CD8-positive, alpha-beta memory T cell (primary cell): Measurements from ENCODE around the gene CEP85. TPM values are rescaled to one million over a fixed set of nuclear protein-coding genes. Genes with fewer than 3 reads are reported as not detected.
A peak's percentile ranks its signal among the peaks of the same experiment; 100 is the strongest.
"Not testable (repeated sequence)": the region's sequence is repeated elsewhere in the genome, so short reads cannot be mapped to it uniquely, and the experiment has no call there.

Experiments used
- CTCF ChIA-PET: fragments of 350-600 bp; sonication (Branson Sonifier 250); formaldehyde crosslinking; loops from one replicate; lab custom pipeline; 2021; ENCODE audit warnings: antibody characterized with exemption; lab: Charles Lee
- POLR2A ChIA-PET: fragments of 350-600 bp; sonication (Branson Sonifier 250); formaldehyde crosslinking; loops from one replicate; lab custom pipeline; 2021; ENCODE audit warnings: antibody characterized with exemption; lab: Charles Lee
- DNase-seq, 5 donors: peaks; one replicate each; pipeline versions ENCODE4 v3.0.0 to v3.0.0-alpha.2; 2020 to 2022; ENCODE audit warnings: mixed read lengths in 1 of 5
- H3K27ac ChIP-seq: one replicate; pipeline ENCODE4 v1.7.0; 2013; ENCODE audit warnings: low read depth, mild to moderate bottlenecking, low read length, moderate library complexity
- H3K27me3 ChIP-seq: 2 replicates; pipeline ENCODE4 v1.7.0; 2013; ENCODE audit warnings: low read length, mild to moderate bottlenecking; ENCODE audit not compliant: insufficient read depth, poor library complexity, severe bottlenecking
- H3K36me3 ChIP-seq: 2 replicates; pipeline ENCODE4 v1.7.0; 2013; ENCODE audit warnings: mild to moderate bottlenecking, low read length, moderate library complexity; ENCODE audit not compliant: insufficient read depth
- H3K4me1 ChIP-seq: 2 replicates; pipeline ENCODE4 v1.7.0; 2013; ENCODE audit warnings: mild to moderate bottlenecking, low read length, moderate library complexity; ENCODE audit not compliant: insufficient read depth
- H3K4me3 ChIP-seq: 2 replicates; pipeline ENCODE4 v1.7.0; 2013; ENCODE audit warnings: mild to moderate bottlenecking, low read length
- H3K9me3 ChIP-seq: 2 replicates; pipeline ENCODE4 v1.7.0; 2013; ENCODE audit warnings: mild to moderate bottlenecking, low read length
- H3K27ac Mint-ChIP-seq, 8 donors: one replicate each; pipeline ENCODE4 v1.8.0; 2020 to 2021; ENCODE audit warnings: mixed read lengths in 8 of 8, mild to moderate bottlenecking in 6 of 8, inconsistent platforms in 3 of 8, moderate library complexity in 3 of 8
- H3K27me3 Mint-ChIP-seq, 2 donors: one replicate each; pipeline ENCODE4 v1.8.0; 2020 to 2021; ENCODE audit warnings: mixed read lengths in 2 of 2, mild to moderate bottlenecking in 1 of 2, moderate library complexity in 1 of 2
- H3K36me3 Mint-ChIP-seq, 3 donors: one replicate each; pipeline ENCODE4 v1.8.0; 2020 to 2021; ENCODE audit warnings: mixed read lengths in 3 of 3, inconsistent platforms in 1 of 3, mild to moderate bottlenecking in 1 of 3
- H3K4me1 Mint-ChIP-seq, 3 donors: one replicate each; pipeline ENCODE4 v1.8.0; 2020 to 2021; ENCODE audit warnings: mixed read lengths in 3 of 3, inconsistent platforms in 1 of 3, mild to moderate bottlenecking in 1 of 3
- H3K4me3 Mint-ChIP-seq, 7 donors: one replicate each; pipeline ENCODE4 v1.8.0; 2020 to 2021; ENCODE audit warnings: mixed read lengths in 7 of 7, mild to moderate bottlenecking in 6 of 7, moderate library complexity in 4 of 7, inconsistent platforms in 2 of 7
- H3K9me3 Mint-ChIP-seq, 5 donors: one replicate each; pipeline ENCODE4 v1.8.0; 2020 to 2022; ENCODE audit warnings: mixed read lengths in 5 of 5, mild to moderate bottlenecking in 3 of 5, moderate library complexity in 2 of 5, inconsistent platforms in 1 of 5
- polyA plus RNA-seq: library from polyadenylated mRNA; unstranded; fragments of 300-500 nt; fragmentation: Illumina TruSeq; gene quantifications from one replicate; pipeline ENCODE4 v1.2.3, GENCODE V29; 2021
- total RNA-seq, 2 experiments: library from RNA; stranded (reverse); gene quantifications; one replicate each; pipeline ENCODE4 v1.2.3, GENCODE V29; 2021

CEP85 gene
- total and polyA plus RNA-seq, 3 experiments from 2014 or later: 7.7 to 29.7 (median 28.8) TPM

DNA sequence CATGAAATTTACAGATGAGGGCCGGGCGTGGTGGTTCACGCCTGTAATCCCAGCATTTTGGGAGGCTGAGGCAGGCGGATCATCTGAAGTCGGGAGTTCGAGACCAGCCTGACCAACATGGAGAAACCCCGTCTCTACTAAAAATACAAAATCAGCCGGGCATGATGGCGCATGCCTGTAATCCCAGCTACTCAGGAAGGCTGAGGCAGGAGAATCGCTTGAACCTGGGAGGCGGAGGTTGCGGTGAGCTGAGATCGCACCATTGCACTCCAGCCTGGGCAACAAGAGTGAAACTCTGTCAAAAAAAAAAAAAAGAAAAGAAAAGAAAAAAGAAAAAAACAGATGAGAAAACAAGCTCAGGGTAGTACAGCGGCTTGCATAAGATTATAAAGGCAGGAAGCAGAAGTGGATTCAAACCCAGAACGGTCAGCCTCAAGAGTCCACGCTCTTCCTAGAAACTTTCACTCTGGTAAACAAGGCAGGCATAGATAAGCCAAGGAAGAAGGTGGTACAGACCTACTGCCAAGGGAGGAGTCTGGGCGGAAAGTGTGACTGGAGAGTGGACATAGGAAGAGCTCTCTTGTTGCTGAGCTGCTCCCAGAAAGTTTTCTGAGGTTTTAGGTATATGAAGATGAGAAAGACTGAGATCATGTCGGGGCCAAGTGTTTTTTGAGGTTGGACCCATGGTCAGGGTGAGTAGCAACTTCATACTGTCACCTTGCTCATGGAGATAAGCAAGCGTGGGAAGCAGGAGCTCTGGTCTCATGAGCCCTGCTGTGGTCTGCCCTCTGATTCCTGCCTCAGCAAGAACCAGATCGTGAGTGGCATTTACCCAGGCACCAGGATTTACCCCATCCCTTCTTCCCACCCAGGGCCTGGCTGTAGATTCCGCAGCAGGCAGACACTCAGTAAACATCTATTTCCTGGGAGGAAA, 74.2 kb downstream of the CEP85 start:
- H3K36me3 Mint-ChIP-seq, H3K27me3 ChIP-seq, H3K9me3 ChIP-seq, H3K9me3 Mint-ChIP-seq, H3K27me3 Mint-ChIP-seq, DNase-seq, H3K36me3 ChIP-seq: not testable (repeated sequence)
- Mint-ChIP-seq H3K27ac (peak overlapping the region; percentile 52 to 93 (median 84)), H3K4me1 (peaks cover 34 to 38% (median 36%) of the 10 kb centered on the region in 3 donors), H3K4me3 (peak overlapping the region; percentile 16 to 97 (median 61))
- H3K4me3 ChIP-seq: peak overlapping the region; percentile 17
- ChIA-PET POLR2A (interaction anchor here (0.6 to 2.7 kb wide), 4 partner anchors 10 to 124 kb away, joined by 3 to 28 read pairs (median 11); partner anchors contain the start of genes CD52 and DHDDS), CTCF (interaction anchor here (0.8 to 32.6 kb wide), 5 partner anchors 11 to 69 kb away, joined by 3 to 840 read pairs (median 4); partner anchors contain the start of genes CD52 and SH3BGRL3)
- peaks cover 35% of the 10 kb centered on the region for H3K4me1 ChIP-seq
- H3K27ac ChIP-seq: peak overlapping the region; percentile 62

DNA sequence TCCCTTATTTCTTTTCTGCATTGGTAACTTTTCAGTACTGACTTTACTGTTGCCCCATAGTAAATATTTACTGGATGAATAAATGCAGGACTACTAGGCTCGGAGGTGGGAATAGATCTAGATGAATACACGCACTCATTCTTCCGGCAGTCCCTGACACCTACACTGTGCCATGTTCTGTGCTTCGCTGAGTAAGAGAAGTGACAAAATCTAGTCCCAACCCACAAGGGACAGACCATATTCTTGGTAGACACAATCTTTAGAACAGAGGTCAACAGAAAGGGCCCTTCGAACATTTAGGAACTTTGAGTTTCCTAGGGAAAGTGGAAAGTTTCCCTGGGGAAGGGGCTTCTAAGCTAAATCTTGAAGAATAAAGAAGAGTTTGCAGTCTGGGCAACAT, 80.5 kb downstream of the CEP85 start:
- Histone ChIP-seq H3K27me3 (no peaks in the 10 kb centered on the region), H3K27ac (no peak overlapping the region), H3K36me3 (no peaks in the 10 kb centered on the region), H3K4me3 (no peak overlapping the region), H3K4me1 (peaks cover 42% of the 10 kb centered on the region), H3K9me3 (no peaks in the 10 kb centered on the region)
- ChIA-PET POLR2A (interaction anchor here (10.4 kb wide), 1 partner anchor 27 kb away, joined by 287 read pairs; no protein-coding TSS in a partner anchor), CTCF (interaction anchor here (0.8 to 32.6 kb wide), 9 partner anchors 8 to 172 kb away, joined by 3 to 840 read pairs (median 4); partner anchors contain the start of genes CEP85, SH3BGRL3 and UBXN11)
- Mint-ChIP-seq H3K4me3 (peak overlapping the region; percentile 61 to 83 (median 76)), H3K27me3 (peaks cover 0 to 2% of the 10 kb centered on the region in 2 donors), H3K4me1 (peaks cover 52 to 56% (median 55%) of the 10 kb centered on the region in 3 donors), H3K9me3 (no peaks in the 10 kb centered on the region), H3K36me3 (peaks cover 0 to 17% (median 6%) of the 10 kb centered on the region in 3 donors), H3K27ac (peak overlapping the region in 7 of 8 donors; percentile 39 to 95 (median 90))
- no peak for DNase-seq

GRCh38 chr1:26315874-26316850, 82.2 kb downstream of the CEP85 start:
- no peaks in the 10 kb centered on the region for H3K9me3 ChIP-seq
- peaks cover 64 to 71% (median 67%) of the 10 kb centered on the region in 3 donors for H3K4me1 Mint-ChIP-seq
- peaks cover 12% of the 10 kb centered on the region for H3K36me3 ChIP-seq
- CTCF ChIA-PET: interaction anchor here (0.9 to 32.6 kb wide), 8 partner anchors 8 to 173 kb away, joined by 3 to 840 read pairs (median 5); partner anchors contain the start of genes SH3BGRL3 and UBXN11
- H3K27ac ChIP-seq: peak overlapping the region; percentile 52
- H3K36me3 Mint-ChIP-seq: peaks cover 2 to 29% (median 9%) of the 10 kb centered on the region in 3 donors
- peak overlapping the region; percentile 46 to 97 (median 89) for H3K4me3 Mint-ChIP-seq
- DNase-seq: no peak
- peak overlapping the region; percentile 14 to 94 (median 71) for H3K27ac Mint-ChIP-seq
- H3K4me1 ChIP-seq: peaks cover 54% of the 10 kb centered on the region
- no peaks in the 10 kb centered on the region for H3K27me3 ChIP-seq
- POLR2A ChIA-PET: interaction anchor here (0.6 to 10.4 kb wide), 4 partner anchors 28 to 45 kb away, joined by 3 to 287 read pairs (median 54); partner anchors contain the start of gene SH3BGRL3
- H3K27me3 Mint-ChIP-seq: peaks cover 0 to 2% of the 10 kb centered on the region in 2 donors
- no peak overlapping the region for H3K4me3 ChIP-seq
- no peaks in the 10 kb centered on the region for H3K9me3 Mint-ChIP-seq

- Mint-ChIP-seq H3K4me3 (peak overlapping the region; percentile 81 to 99 (median 92)), H3K9me3 (no peaks in the 10 kb centered on the region), H3K4me1 (peaks cover 67 to 77% (median 69%) of the 10 kb centered on the region in 3 donors), H3K36me3 (peaks cover 6 to 38% (median 15%) of the 10 kb centered on the region in 3 donors), H3K27me3 (peaks cover 0 to 2% of the 10 kb centered on the region in 2 donors), H3K27ac (peak overlapping the region in 7 of 8 donors; percentile 55 to 96 (median 89))
- ChIA-PET POLR2A (interaction anchor here (0.6 to 10.4 kb wide), 6 partner anchors 10 to 47 kb away, joined by 3 to 287 read pairs (median 11); partner anchors contain the start of genes SH3BGRL3 and UBXN11), CTCF (interaction anchor here (1.0 to 32.6 kb wide), 9 partner anchors 8 to 172 kb away, joined by 3 to 840 read pairs (median 5); partner anchors contain the start of genes C1orf232, SH3BGRL3, UBXN11 and ZNF593)
- peaks cover 64% of the 10 kb centered on the region for H3K4me1 ChIP-seq
- H3K27me3 ChIP-seq: no peaks in the 10 kb centered on the region
- no peak for DNase-seq
- peak overlapping the region; percentile 93 for H3K4me3 ChIP-seq
- peaks cover 20% of the 10 kb centered on the region for H3K36me3 ChIP-seq
- peak overlapping the region; percentile 52 for H3K27ac ChIP-seq
- H3K9me3 ChIP-seq: no peaks in the 10 kb centered on the region
Observed at GRCh38 chr1:26317146-26317545, 83.1 kb downstream of the CEP85 start.

GRCh38 chr1:26317612-26318337, 83.8 kb downstream of the CEP85 start, which contains the start of gene CD52:
Gene CD52 (plus strand): TSS chr1:26317958. CDS start chr1:26318018, 60 bp downstream.
- Mint-ChIP-seq H3K4me3 (peak within 1 kb of the TSS; percentile 81 to 99 (median 92)), H3K27me3 (peaks cover 0 to 2% of the 10 kb centered on the region in 2 donors), H3K9me3 (no peaks in the 10 kb centered on the region), H3K36me3 (peaks cover 8 to 44% (median 15%) of the 10 kb centered on the region in 3 donors), H3K27ac (peak within 1 kb of the TSS; percentile 55 to 96 (median 90)), H3K4me1 (peaks cover 72 to 84% (median 75%) of the 10 kb centered on the region in 3 donors)
- ChIA-PET POLR2A (interaction anchor here (0.5 to 10.4 kb wide), 8 partner anchors 10 to 266 kb away, joined by 3 to 287 read pairs (median 5); partner anchors contain the start of genes SH3BGRL3 and UBXN11), CTCF (interaction anchor here (1.0 to 32.6 kb wide), 14 partner anchors 9 to 173 kb away, joined by 3 to 840 read pairs (median 4); partner anchors contain the start of genes C1orf232, CEP85, LIN28A and SH3BGRL3)
- H3K4me3 ChIP-seq: peak within 1 kb of the TSS; percentile 93
- no peaks in the 10 kb centered on the region for H3K27me3 ChIP-seq
- H3K4me1 ChIP-seq: peaks cover 70% of the 10 kb centered on the region
- peak; percentile 45 to 87 (median 67) for DNase-seq
- H3K9me3 ChIP-seq: no peaks in the 10 kb centered on the region
- H3K36me3 ChIP-seq: peaks cover 27% of the 10 kb centered on the region
- H3K27ac ChIP-seq: peak within 1 kb of the TSS; percentile 71

DNA sequence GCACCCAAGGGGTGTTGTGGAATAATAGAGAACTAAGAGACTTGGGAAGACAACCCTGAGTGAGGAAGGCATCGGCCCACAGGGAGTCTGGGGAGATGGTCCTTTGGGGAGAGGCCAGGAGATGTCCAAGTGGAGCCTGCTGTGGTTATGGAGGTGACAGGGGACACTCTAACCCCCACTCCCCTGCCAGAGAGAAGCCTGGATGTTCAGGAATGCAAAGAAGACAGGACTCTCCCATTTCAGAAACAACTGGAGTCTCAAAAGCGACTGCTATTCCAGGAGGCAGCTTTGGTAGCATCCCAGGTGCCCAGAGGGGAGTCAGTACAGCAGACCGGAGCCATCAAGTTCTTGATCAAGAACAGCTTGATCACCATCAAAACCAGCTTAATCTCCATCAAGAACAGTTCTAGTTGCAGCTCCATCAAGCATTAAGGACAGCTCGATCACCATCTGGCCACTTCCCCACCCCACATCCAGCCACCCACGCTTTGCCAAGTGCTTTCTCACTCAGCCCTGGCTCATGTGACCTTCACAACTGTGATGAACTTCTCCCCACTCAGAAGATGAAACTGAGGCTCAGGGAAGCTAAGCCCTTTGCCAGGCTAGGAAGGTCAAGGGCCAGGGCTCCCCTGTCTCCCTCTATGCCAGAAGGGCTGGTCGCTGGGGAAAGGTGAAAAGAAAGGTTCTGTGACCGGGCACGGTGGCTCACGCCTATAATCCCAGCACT, 84.5 kb downstream of the CEP85 start:
- peaks cover 13 to 51% (median 15%) of the 10 kb centered on the region in 3 donors for H3K36me3 Mint-ChIP-seq
- no peaks in the 10 kb centered on the region for H3K9me3 Mint-ChIP-seq
- DNase-seq: no peak

More for the DNA sequence above, 84.5 kb downstream of the CEP85 start:
- POLR2A ChIA-PET: interaction anchor here (0.5 to 10.4 kb wide), 8 partner anchors 11 to 267 kb away, joined by 3 to 287 read pairs (median 5); partner anchors contain the start of genes SH3BGRL3 and UBXN11
- Histone ChIP-seq H3K27me3 (no peaks in the 10 kb centered on the region), H3K4me3 (peak overlapping the region; percentile 93), H3K4me1 (peaks cover 74% of the 10 kb centered on the region), H3K36me3 (peaks cover 34% of the 10 kb centered on the region), H3K9me3 (no peaks in the 10 kb centered on the region), H3K27ac (peak overlapping the region; percentile 71)
- H3K4me1 Mint-ChIP-seq: peaks cover 70 to 84% (median 76%) of the 10 kb centered on the region in 3 donors
- H3K27me3 Mint-ChIP-seq: peaks cover 0 to 2% of the 10 kb centered on the region in 2 donors
- H3K4me3 Mint-ChIP-seq: peak overlapping the region; percentile 81 to 99 (median 92)
- CTCF ChIA-PET: interaction anchor here (1.0 to 32.6 kb wide), 15 partner anchors 10 to 173 kb away, joined by 3 to 840 read pairs (median 5); partner anchors contain the start of genes C1orf232, CEP85, LIN28A and SH3BGRL3
- peak overlapping the region; percentile 55 to 96 (median 90) for H3K27ac Mint-ChIP-seq
